Measurements from ENCODE around the gene ACAP1. TPM values are rescaled to one million over a fixed set of nuclear protein-coding genes. Genes with fewer than 3 reads are reported as not detected.
A peak's percentile ranks its signal among the peaks of the same experiment; 100 is the strongest.

Gene ACAP1
- total RNA-seq, 1 donor from 2014 or later = 2.1 TPM

DNA sequence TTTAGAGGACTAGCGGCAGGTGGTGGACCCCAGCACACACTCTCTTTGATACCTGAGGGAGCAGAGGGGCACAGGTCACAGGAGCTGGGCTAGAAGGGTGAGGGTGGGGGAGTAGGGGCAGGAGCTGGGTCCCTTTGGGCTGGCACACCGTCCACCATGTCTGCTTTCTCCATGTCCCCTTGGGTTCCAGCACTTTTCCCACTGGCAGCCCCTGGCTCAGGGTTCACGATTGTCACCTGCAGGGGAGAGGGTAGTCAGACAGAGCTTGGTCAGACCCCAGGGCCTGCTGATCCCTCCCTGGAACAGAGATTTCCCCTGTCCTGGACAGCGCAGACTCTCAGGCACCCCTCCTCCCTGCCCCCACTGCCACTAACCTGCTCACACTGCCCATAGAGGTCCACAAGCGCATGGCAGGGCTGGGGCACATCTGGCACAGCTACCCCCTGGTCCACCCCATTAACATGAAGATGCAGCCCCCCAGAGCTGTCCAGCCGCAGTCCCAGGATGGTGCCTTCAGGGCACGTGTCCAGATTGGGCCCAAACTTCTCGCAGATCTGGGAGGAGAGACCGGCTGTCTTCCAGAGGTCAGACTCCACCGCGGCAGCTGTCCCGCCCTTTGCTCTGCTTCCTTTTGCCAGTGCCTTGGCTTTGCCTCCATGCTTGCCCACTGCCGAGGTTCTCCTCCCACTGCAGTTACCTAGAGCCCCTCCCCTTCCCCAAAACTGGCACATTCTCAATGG lies 18.0 kb upstream of the ACAP1 start:
- Histone ChIP-seq H3K4me1 (ENCODE audit: control insufficient read depth in 3 of 3, insufficient read depth in 3 of 3, low read length in 3 of 3) (peaks cover 21 to 24% (median 23%) of the 10 kb centered on the region in 3 donors), H3K9me3 (ENCODE audit: control insufficient read depth in 3 of 3, low read length in 3 of 3) (no peaks in the 10 kb centered on the region), H3K27me3 (ENCODE audit: control insufficient read depth in 3 of 3, insufficient read depth in 3 of 3, low read length in 3 of 3) (no peaks in the 10 kb centered on the region), H3K4me3 (ENCODE audit: low read length in 3 of 3) (no peak overlapping the region), H3K27ac (ENCODE audit: low read depth, low read length) (no peak overlapping the region), H3K36me3 (ENCODE audit: control insufficient read depth in 3 of 3, insufficient read depth in 3 of 3, low read length in 3 of 3) (peaks cover 66 to 75% (median 75%) of the 10 kb centered on the region in 3 donors), H3K9ac (ENCODE audit: low read depth in 1 of 3, low read length in 3 of 3) (no peak overlapping the region)

DNA sequence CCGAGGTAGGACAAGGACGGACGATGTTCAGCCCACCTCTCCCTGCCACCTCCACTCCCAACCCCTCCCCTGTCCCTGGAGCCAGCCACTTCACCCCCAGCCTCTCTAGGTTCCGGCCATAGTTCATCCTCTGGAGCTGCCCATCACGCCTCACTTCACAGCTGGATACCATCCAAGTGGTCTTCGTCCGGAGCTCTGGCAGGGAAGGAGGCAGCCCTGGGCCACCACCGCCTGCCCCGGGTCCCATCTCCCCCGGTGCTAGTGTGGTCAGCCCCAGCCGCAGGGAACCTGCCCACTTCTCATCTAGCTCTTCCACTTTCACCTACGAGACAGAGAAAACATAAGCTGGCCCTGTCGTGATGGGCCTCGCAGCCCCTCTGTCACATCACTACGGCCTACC lies 14.9 kb upstream of the ACAP1 start:
- H3K36me3 ChIP-seq (ENCODE audit: control insufficient read depth in 3 of 3, insufficient read depth in 3 of 3, low read length in 3 of 3) = peaks cover 78 to 86% (median 83%) of the 10 kb centered on the region in 3 donors
- no peaks in the 10 kb centered on the region for H3K9me3 ChIP-seq (ENCODE audit: control insufficient read depth in 3 of 3, low read length in 3 of 3)
- no peaks in the 10 kb centered on the region for H3K27me3 ChIP-seq (ENCODE audit: control insufficient read depth in 3 of 3, insufficient read depth in 3 of 3, low read length in 3 of 3)
- no peak overlapping the region for H3K27ac ChIP-seq (ENCODE audit: low read depth, low read length)
- no peak overlapping the region for H3K9ac ChIP-seq (ENCODE audit: low read depth in 1 of 3, low read length in 3 of 3)
- H3K4me3 ChIP-seq (ENCODE audit: low read length in 3 of 3) = no peak overlapping the region
- H3K4me1 ChIP-seq (ENCODE audit: control insufficient read depth in 3 of 3, insufficient read depth in 3 of 3, low read length in 3 of 3) = no peaks in the 10 kb centered on the region

DNA sequence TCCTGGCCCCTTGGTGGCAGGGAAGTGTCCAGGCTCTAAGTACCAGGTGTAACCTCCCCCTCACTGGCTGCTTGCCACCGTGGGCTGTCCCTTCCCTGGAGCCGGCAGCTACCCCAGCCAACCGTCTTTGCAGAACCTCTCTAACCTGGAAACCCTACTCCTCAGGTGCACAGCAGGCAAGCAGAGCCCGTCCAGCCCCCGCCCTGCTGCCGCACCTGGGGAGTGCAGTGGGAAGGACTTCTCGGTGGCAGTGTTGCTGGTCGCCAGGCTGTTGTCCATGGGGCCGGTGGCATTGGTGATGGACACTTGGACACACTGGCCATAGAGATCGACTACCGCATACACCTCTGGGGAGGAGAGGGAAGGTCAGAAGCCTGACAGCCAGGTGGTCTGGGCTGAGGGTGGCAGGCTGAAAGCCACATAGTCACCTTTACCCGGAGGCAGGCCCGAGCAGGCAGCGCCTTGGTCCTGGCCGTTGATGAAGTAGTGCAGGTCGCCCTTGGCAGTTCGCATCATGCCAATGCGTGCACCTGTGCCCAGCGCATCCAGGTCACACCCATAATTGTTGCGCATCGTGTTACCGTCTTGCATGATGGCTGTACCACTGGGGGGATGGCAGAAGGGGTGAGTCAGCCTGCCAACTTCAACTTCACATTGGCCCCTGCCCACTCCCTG lies 13.7 kb upstream of the ACAP1 start:
- Histone ChIP-seq H3K27ac (ENCODE audit: low read depth, low read length) (no peak overlapping the region), H3K9ac (ENCODE audit: low read depth in 1 of 3, low read length in 3 of 3) (no peak overlapping the region), H3K4me1 (ENCODE audit: control insufficient read depth in 3 of 3, insufficient read depth in 3 of 3, low read length in 3 of 3) (peaks cover 3 to 5% (median 4%) of the 10 kb centered on the region in 3 donors), H3K9me3 (ENCODE audit: control insufficient read depth in 3 of 3, low read length in 3 of 3) (no peaks in the 10 kb centered on the region), H3K36me3 (ENCODE audit: control insufficient read depth in 3 of 3, insufficient read depth in 3 of 3, low read length in 3 of 3) (peaks cover 76 to 84% (median 80%) of the 10 kb centered on the region in 3 donors), H3K27me3 (ENCODE audit: control insufficient read depth in 3 of 3, insufficient read depth in 3 of 3, low read length in 3 of 3) (no peaks in the 10 kb centered on the region), H3K4me3 (ENCODE audit: low read length in 3 of 3) (no peak overlapping the region)

DNA sequence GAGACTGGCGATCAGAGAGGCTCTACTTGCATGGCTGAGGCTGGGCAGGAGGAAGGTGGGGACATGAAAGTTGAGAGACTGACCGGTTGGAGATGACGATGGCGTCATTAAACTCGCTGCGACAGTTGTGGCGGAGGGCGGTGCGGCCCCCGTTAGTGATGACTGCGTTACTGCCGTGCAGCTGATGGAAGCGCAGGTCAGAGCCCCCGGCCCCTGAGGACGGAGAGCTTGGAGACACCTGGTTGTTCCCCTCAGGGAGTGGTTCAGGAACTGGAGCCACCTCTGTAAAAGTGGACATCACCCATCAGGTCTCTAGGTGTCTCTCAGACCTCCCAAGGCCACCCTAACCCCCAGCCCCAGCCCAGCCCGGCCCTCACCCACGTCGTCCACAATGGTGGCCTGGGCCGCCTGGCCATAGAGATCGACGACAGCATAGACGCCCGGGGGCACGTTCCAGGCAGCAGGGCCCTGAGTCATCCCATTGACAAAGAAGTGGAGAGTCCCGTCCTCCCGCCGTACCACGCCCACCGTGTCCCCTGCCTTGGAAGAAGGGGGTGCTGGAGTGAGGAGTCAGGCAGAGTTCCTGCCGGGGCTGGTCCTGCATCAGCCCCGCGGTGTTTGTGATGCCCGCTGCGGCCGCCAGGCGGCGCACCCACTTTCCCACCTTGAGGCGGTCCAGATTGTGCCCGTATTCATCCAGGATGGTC lies 12.4 kb upstream of the ACAP1 start:
- Histone ChIP-seq H3K9ac (ENCODE audit: low read depth in 1 of 3, low read length in 3 of 3) (no peak overlapping the region), H3K27me3 (ENCODE audit: control insufficient read depth in 3 of 3, insufficient read depth in 3 of 3, low read length in 3 of 3) (no peaks in the 10 kb centered on the region), H3K36me3 (ENCODE audit: control insufficient read depth in 3 of 3, insufficient read depth in 3 of 3, low read length in 3 of 3) (peaks cover 64 to 72% (median 68%) of the 10 kb centered on the region in 3 donors), H3K4me1 (ENCODE audit: control insufficient read depth in 3 of 3, insufficient read depth in 3 of 3, low read length in 3 of 3) (peaks cover 14 to 17% (median 16%) of the 10 kb centered on the region in 3 donors), H3K4me3 (ENCODE audit: low read length in 3 of 3) (no peak overlapping the region), H3K27ac (ENCODE audit: low read depth, low read length) (no peak overlapping the region), H3K9me3 (ENCODE audit: control insufficient read depth in 3 of 3, low read length in 3 of 3) (no peaks in the 10 kb centered on the region)

DNA sequence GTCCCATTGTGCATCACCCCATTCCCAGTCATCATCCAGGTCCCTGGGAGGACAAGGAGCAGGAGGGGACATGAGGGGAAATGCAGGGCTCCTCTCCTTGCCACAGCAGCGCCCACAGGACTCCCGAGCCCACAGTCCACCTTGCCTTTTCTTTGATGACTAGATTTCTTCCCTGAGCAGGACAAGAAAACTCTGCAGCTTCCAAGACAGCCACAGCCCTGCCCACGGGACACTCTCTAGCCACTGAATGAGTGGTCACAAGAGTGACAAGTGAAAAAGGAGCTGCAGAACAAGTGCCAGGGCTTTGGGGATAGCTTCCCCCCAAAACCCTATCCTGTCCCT lies 11.9 kb upstream of the ACAP1 start:
- peaks cover 14 to 17% (median 17%) of the 10 kb centered on the region in 3 donors for H3K4me1 ChIP-seq (ENCODE audit: control insufficient read depth in 3 of 3, insufficient read depth in 3 of 3, low read length in 3 of 3)
- H3K27me3 ChIP-seq (ENCODE audit: control insufficient read depth in 3 of 3, insufficient read depth in 3 of 3, low read length in 3 of 3) = no peaks in the 10 kb centered on the region
- H3K36me3 ChIP-seq (ENCODE audit: control insufficient read depth in 3 of 3, insufficient read depth in 3 of 3, low read length in 3 of 3) = peaks cover 61 to 69% (median 65%) of the 10 kb centered on the region in 3 donors
- H3K4me3 ChIP-seq (ENCODE audit: low read length in 3 of 3) = no peak overlapping the region
- no peaks in the 10 kb centered on the region for H3K9me3 ChIP-seq (ENCODE audit: control insufficient read depth in 3 of 3, low read length in 3 of 3)
- H3K27ac ChIP-seq (ENCODE audit: low read depth, low read length) = no peak overlapping the region
- no peak overlapping the region for H3K9ac ChIP-seq (ENCODE audit: low read depth in 1 of 3, low read length in 3 of 3)

DNA sequence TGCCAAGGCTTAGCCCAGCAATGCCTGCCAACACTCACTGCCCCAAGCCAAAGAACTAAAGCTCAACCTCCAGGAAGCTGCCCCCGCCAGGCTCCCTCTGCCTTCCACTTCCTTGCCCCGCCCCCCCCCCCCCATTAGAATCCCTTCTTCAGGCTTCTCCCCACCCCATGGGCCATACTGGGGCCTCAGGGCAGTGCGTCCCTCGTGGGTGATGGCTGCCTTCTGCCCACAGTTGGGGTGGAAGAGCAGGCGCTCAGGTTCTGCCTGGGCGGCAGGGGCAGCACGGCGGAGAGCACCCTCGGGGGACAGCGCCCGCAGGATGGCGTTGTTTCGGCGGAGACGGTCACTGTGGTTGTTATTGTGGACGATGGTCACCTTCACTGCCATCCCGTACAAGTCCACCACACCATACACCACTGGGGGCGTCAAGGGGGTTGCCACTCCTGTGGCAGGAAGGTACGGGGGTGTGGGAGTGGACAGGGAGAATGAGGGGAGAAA lies 11.2 kb upstream of the ACAP1 start:
- no peaks in the 10 kb centered on the region for H3K27me3 ChIP-seq (ENCODE audit: control insufficient read depth in 3 of 3, insufficient read depth in 3 of 3, low read length in 3 of 3)
- H3K9ac ChIP-seq (ENCODE audit: low read depth in 1 of 3, low read length in 3 of 3) = no peak overlapping the region

DNA sequence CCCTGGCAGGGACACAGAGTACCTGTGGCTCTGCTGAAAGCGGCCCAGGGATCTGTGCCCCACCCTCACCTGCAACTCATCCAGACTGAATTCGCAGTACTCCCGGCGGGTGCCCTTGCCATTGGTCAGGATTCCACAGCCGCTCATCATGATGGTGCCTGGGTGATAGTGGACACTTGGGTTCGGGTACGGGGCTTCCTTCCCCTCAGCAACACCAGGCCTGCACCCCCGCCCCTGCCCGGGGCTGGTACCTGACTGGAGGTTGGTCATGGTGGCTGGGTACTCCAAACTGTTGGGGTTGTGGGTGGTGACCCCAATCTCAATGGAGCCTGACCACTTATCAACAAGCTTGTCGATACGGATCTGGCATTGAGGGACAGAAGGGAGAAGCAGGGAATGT lies 10.1 kb upstream of the ACAP1 start:
- Histone ChIP-seq H3K27me3 (ENCODE audit: control insufficient read depth in 3 of 3, insufficient read depth in 3 of 3, low read length in 3 of 3) (no peaks in the 10 kb centered on the region), H3K9me3 (ENCODE audit: control insufficient read depth in 3 of 3, low read length in 3 of 3) (no peaks in the 10 kb centered on the region), H3K27ac (ENCODE audit: low read depth, low read length) (no peak overlapping the region), H3K9ac (ENCODE audit: low read depth in 1 of 3, low read length in 3 of 3) (no peak overlapping the region), H3K4me1 (ENCODE audit: control insufficient read depth in 3 of 3, insufficient read depth in 3 of 3, low read length in 3 of 3) (peaks cover 25 to 29% (median 27%) of the 10 kb centered on the region in 3 donors), H3K4me3 (ENCODE audit: low read length in 3 of 3) (no peak overlapping the region), H3K36me3 (ENCODE audit: control insufficient read depth in 3 of 3, insufficient read depth in 3 of 3, low read length in 3 of 3) (peaks cover 51 to 57% (median 52%) of the 10 kb centered on the region in 3 donors)

More for the DNA sequence above, 11.2 kb upstream of the ACAP1 start:
- no peak overlapping the region for H3K4me3 ChIP-seq (ENCODE audit: low read length in 3 of 3)
- H3K4me1 ChIP-seq (ENCODE audit: control insufficient read depth in 3 of 3, insufficient read depth in 3 of 3, low read length in 3 of 3) = peaks cover 19 to 22% (median 21%) of the 10 kb centered on the region in 3 donors
- H3K9me3 ChIP-seq (ENCODE audit: control insufficient read depth in 3 of 3, low read length in 3 of 3) = no peaks in the 10 kb centered on the region
- H3K27ac ChIP-seq (ENCODE audit: low read depth, low read length) = no peak overlapping the region
- H3K36me3 ChIP-seq (ENCODE audit: control insufficient read depth in 3 of 3, insufficient read depth in 3 of 3, low read length in 3 of 3) = peaks cover 61 to 68% (median 63%) of the 10 kb centered on the region in 3 donors

DNA sequence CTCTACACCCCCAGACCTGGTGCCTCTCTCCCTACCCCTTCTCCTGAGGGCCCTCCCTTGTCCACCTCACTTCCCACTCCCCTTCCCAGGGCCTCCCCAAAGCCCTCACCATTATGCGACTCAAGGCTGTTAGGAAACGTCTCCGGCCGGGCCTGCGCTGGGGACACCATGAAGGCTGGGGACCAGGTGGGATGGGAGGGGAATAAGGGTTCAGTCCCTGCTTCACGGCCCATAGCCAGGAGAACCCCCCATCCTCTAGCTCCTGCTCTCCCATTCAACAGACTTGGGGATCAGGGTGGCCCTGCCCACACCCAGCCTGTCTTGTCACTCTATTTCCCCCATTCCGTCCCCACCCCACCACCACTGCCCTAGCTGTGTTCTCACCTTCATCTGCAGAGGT lies 9.3 kb upstream of the ACAP1 start:
- Histone ChIP-seq H3K9me3 (ENCODE audit: control insufficient read depth in 3 of 3, low read length in 3 of 3) (no peaks in the 10 kb centered on the region), H3K9ac (ENCODE audit: low read depth in 1 of 3, low read length in 3 of 3) (no peak overlapping the region), H3K27me3 (ENCODE audit: control insufficient read depth in 3 of 3, insufficient read depth in 3 of 3, low read length in 3 of 3) (peaks cover 0 to 3% (median 0%) of the 10 kb centered on the region in 3 donors), H3K36me3 (ENCODE audit: control insufficient read depth in 3 of 3, insufficient read depth in 3 of 3, low read length in 3 of 3) (peaks cover 42 to 48% (median 43%) of the 10 kb centered on the region in 3 donors), H3K4me1 (ENCODE audit: control insufficient read depth in 3 of 3, insufficient read depth in 3 of 3, low read length in 3 of 3) (peaks cover 25 to 29% (median 27%) of the 10 kb centered on the region in 3 donors), H3K4me3 (ENCODE audit: low read length in 3 of 3) (no peak overlapping the region), H3K27ac (ENCODE audit: low read depth, low read length) (no peak overlapping the region)

DNA sequence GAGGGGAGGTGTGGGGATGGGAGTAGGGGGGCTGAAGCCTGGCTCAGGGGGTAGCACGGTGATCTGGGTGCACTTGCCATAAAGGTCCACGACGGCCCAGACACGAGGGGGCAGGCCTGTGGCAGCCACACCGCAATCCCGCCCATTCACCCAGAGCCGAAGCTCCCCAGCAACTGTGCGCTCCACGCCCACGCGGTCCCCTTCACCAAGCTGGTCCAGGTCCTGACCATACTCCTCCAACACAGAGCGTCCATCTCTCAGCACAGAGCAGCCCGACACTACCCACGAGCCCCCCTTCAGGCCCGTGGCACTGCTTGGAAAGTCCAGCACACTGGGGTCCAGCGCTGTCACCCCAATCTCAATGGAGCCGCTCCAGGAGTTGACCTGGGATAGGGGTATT lies 8.8 kb upstream of the ACAP1 start:
- H3K27ac ChIP-seq (ENCODE audit: low read depth, low read length) = no peak overlapping the region
- peaks cover 25 to 29% (median 27%) of the 10 kb centered on the region in 3 donors for H3K4me1 ChIP-seq (ENCODE audit: control insufficient read depth in 3 of 3, insufficient read depth in 3 of 3, low read length in 3 of 3)
- H3K9ac ChIP-seq (ENCODE audit: low read depth in 1 of 3, low read length in 3 of 3) = peak overlapping the region in 1 of 3 donors; percentile 33
- peaks cover 38 to 43% (median 39%) of the 10 kb centered on the region in 3 donors for H3K36me3 ChIP-seq (ENCODE audit: control insufficient read depth in 3 of 3, insufficient read depth in 3 of 3, low read length in 3 of 3)
- no peak overlapping the region for H3K4me3 ChIP-seq (ENCODE audit: low read length in 3 of 3)
- no peaks in the 10 kb centered on the region for H3K9me3 ChIP-seq (ENCODE audit: control insufficient read depth in 3 of 3, low read length in 3 of 3)
- H3K27me3 ChIP-seq (ENCODE audit: control insufficient read depth in 3 of 3, insufficient read depth in 3 of 3, low read length in 3 of 3) = peaks cover 0 to 8% (median 0%) of the 10 kb centered on the region in 3 donors

Measured in skeletal muscle tissue (tissue), 4 donors.